Measurements from ENCODE around the gene SNORC.

SNORC gene

DNA sequence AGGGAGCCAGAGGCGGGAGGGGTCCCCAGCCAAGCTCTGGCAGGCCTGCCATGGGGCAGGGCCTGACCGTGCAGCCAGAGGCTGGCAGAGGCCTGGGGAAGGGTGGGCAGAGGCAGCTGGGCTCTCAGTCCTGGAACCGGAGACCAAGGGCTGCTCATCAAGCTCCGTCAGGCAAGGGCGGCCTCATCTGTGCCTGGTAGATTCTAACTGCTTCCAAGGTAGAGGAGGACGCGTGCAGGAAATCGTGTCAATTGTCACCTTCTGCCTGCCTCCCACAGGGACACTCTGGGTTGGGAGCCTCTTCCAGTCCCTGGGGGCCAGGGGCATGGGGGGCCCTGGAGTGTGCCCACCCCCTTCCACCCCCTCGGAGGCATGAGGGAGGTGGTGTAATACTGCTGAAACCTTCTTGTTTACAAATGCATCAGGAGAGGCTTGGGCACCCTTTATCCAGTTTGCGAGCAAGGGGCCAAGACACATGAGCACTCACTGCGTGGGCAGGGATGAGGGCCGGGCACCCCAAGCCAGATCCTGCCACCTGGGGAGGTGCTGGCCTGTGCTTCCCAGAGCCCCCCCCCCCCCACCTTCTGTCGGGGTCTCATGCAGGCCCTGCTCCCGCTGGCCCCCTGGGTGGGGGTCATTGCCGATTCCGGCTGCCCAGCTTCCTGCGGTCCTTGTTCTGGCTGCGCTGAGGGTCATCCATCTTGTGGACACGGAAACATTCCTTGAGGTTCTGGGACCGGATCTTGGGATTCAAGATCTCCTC lies 9.0 kb downstream of the SNORC start:
- no peak overlapping the region for H3K9ac ChIP-seq (ENCODE audit: low read length)
- no peaks in the 10 kb centered on the region for H3K79me2 ChIP-seq (ENCODE audit: insufficient read depth, low read length)
- H3F3A ChIP-seq (ENCODE audit: insufficient read depth) = no peaks in the 10 kb centered on the region
- H3K4me3 ChIP-seq (ENCODE audit: insufficient read depth, low read length, poor library complexity, severe bottlenecking) = no peak overlapping the region
- no peak overlapping the region for H2AFZ ChIP-seq (ENCODE audit: low read depth, low read length, severe bottlenecking)
- no peak overlapping the region for H3K27ac ChIP-seq (ENCODE audit: low read depth, low read length)
- no peaks in the 10 kb centered on the region for H3K36me3 ChIP-seq (ENCODE audit: low read length)
- no peak overlapping the region for H3K4me2 ChIP-seq (ENCODE audit: low read depth, low read length, poor library complexity, severe bottlenecking)
- no peaks in the 10 kb centered on the region for H4K20me1 ChIP-seq (ENCODE audit: low read depth, low read length)
- H3K9me2 ChIP-seq (replicated peaks; ENCODE audit: insufficient read depth, low read length) = no peaks in the 10 kb centered on the region
- H3K9me3 ChIP-seq (ENCODE audit: insufficient read depth, low read length) = no peaks in the 10 kb centered on the region
- no peaks in the 10 kb centered on the region for H3K27me3 ChIP-seq (ENCODE audit: low read length)
- no peak for TF ChIP-seq EZH2phosphoT487 (conservative IDR thresholded peaks at IDR 0.05; ENCODE audit: low read length)
- TF ChIP-seq, protein P1, sequence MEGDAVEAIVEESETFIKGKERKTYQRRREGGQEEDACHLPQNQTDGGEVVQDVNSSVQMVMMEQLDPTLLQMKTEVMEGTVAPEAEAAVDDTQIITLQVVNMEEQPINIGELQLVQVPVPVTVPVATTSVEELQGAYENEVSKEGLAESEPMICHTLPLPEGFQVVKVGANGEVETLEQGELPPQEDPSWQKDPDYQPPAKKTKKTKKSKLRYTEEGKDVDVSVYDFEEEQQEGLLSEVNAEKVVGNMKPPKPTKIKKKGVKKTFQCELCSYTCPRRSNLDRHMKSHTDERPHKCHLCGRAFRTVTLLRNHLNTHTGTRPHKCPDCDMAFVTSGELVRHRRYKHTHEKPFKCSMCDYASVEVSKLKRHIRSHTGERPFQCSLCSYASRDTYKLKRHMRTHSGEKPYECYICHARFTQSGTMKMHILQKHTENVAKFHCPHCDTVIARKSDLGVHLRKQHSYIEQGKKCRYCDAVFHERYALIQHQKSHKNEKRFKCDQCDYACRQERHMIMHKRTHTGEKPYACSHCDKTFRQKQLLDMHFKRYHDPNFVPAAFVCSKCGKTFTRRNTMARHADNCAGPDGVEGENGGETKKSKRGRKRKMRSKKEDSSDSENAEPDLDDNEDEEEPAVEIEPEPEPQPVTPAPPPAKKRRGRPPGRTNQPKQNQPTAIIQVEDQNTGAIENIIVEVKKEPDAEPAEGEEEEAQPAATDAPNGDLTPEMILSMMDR (IDR thresholded peaks at IDR 0.05; ENCODE audit: insufficient read depth, low read length, poor library complexity, severe bottlenecking) = no peak

DNA sequence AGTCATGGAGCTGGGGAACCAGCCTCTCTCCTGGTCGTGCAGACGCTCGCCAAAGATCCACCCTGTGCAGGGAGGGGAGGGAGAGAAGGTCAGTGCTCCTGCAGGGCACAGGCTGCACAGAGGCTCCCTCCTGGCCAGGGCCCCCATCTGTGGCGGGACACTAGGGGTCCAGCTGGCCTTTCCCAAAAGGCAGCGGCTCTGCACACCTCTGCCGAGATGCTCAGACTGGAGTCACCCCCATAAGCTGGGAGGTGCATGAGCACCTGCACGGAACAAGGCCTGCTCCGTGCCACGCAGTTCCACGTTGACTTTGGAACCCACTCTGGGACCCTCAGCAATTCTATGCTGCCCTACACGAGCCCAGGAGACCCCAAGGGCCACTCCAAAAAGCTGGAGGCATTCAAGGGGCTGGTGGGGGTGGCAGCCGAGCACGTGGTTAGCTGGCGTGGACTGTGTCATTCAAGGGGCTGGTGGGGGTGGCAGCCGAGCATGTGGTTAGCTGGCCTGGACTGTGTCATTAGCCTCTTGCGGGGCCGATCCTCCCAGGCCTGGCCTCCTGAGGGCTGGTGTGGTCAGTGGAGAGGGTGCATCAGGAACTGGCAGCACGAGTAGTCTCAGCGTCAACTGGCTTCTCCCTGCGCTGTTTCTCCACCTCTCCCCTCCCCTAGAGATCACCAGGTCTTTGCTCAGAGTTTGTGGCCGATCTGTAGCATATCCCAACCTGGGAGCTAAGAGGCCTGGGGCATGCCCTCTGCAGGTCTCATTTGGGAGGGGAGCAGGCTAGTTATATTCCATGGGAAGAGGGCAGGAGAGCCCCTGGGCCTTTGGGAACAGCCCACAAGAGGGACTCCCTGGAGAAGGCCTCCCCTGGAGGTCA lies 9.8 kb downstream of the SNORC start:
- H3K4me2 ChIP-seq (ENCODE audit: low read depth, low read length, poor library complexity, severe bottlenecking) = no peak overlapping the region
- no peak overlapping the region for H3K27ac ChIP-seq (ENCODE audit: low read depth, low read length)
- H3K4me3 ChIP-seq (ENCODE audit: insufficient read depth, low read length, poor library complexity, severe bottlenecking) = no peak overlapping the region
- H3K9me2 ChIP-seq (replicated peaks; ENCODE audit: insufficient read depth, low read length) = no peaks in the 10 kb centered on the region
- TF ChIP-seq, protein P1 (IDR thresholded peaks at IDR 0.05; ENCODE audit: insufficient read depth, low read length, poor library complexity, severe bottlenecking) = no peak
- no peak for TF ChIP-seq EZH2phosphoT487 (conservative IDR thresholded peaks at IDR 0.05; ENCODE audit: low read length)
- H3F3A ChIP-seq (ENCODE audit: insufficient read depth) = no peaks in the 10 kb centered on the region
- no peaks in the 10 kb centered on the region for H3K36me3 ChIP-seq (ENCODE audit: low read length)
- H2AFZ ChIP-seq (ENCODE audit: low read depth, low read length, severe bottlenecking) = no peak overlapping the region
- H3K27me3 ChIP-seq (ENCODE audit: low read length) = no peaks in the 10 kb centered on the region
- no peak overlapping the region for H3K9ac ChIP-seq (ENCODE audit: low read length)
- no peaks in the 10 kb centered on the region for H3K9me3 ChIP-seq (ENCODE audit: insufficient read depth, low read length)
- H4K20me1 ChIP-seq (ENCODE audit: low read depth, low read length) = no peaks in the 10 kb centered on the region
- no peaks in the 10 kb centered on the region for H3K79me2 ChIP-seq (ENCODE audit: insufficient read depth, low read length)

DNA sequence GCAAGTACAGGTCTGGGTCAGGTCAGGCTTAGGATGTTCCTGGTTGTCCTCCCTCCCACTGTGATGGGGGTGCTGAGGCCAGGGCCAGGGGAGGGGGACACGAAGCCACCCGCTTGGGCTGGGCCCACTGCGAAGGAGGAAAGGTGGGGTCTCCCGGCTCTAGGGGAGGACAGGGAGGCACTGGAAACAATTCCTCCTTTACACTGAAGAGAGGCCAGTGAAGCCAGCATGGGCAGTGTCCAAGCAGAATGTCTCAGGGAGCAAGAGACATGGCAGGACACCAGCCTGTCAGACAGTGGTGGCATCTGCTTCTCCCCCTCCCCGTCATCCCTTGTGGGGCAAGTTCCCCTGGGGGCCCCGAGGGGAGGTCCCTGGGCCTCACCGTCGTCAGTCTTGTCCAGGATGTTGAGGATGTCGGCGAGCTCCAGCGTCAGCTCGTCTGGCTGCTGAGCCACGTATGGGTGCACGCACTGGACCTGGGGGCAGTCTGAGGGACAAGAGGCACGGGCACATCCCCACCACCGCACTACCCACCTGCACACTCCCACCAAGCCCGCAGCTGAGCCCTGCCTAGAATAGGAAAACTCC lies 10.8 kb downstream of the SNORC start:
- Histone ChIP-seq H3K79me2 (ENCODE audit: insufficient read depth, low read length) (no peaks in the 10 kb centered on the region), H3K27ac (ENCODE audit: low read depth, low read length) (no peak overlapping the region), H4K20me1 (ENCODE audit: low read depth, low read length) (no peaks in the 10 kb centered on the region), H3K36me3 (ENCODE audit: low read length) (no peaks in the 10 kb centered on the region), H3K4me3 (ENCODE audit: insufficient read depth, low read length, poor library complexity, severe bottlenecking) (no peak overlapping the region), H2AFZ (ENCODE audit: low read depth, low read length, severe bottlenecking) (no peak overlapping the region), H3K9me3 (ENCODE audit: insufficient read depth, low read length) (no peaks in the 10 kb centered on the region), H3K27me3 (ENCODE audit: low read length) (no peaks in the 10 kb centered on the region), H3F3A (ENCODE audit: insufficient read depth) (no peaks in the 10 kb centered on the region), H3K9ac (ENCODE audit: low read length) (no peak overlapping the region), H3K9me2 (replicated peaks; ENCODE audit: insufficient read depth, low read length) (no peaks in the 10 kb centered on the region), H3K4me2 (ENCODE audit: low read depth, low read length, poor library complexity, severe bottlenecking) (no peak overlapping the region)
- TF ChIP-seq, protein P1 (IDR thresholded peaks at IDR 0.05; ENCODE audit: insufficient read depth, low read length, poor library complexity, severe bottlenecking) = no peak
- no peak for TF ChIP-seq EZH2phosphoT487 (conservative IDR thresholded peaks at IDR 0.05; ENCODE audit: low read length)

Data from SU-DHL-6 (cell line).